Measurements from ENCODE around the gene CYP3A5. TPM values are rescaled to one million over a fixed set of nuclear protein-coding genes. Genes with fewer than 3 reads are reported as not detected.

CYP3A5 gene
- total and polyA plus RNA-seq, 11 donors, result 0.06 to 0.52 (median 0.23) TPM; not detected in 6

DNA sequence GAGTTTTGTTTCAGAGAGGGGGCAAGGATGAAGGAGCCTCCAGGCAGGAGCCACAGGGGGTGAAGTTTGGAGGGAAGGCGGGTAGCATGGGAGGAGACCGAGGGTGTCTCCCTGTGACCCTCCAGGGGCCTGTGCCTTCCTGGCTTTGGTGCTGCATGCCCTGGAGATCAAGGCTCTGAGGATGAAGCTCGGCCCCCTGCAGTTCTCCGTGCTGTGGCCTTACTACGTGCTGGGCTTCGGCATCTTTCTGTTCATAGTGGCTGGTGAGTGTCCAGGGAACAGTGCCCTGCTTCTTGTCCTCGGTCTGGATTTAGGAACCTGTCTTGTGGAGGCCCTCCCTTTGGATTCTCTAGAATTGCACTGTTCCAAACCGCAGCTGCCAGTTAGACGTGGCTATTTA, 72.2 kb downstream of the CYP3A5 start:
- no peak for TF ChIP-seq POLR2A (IDR thresholded peaks at IDR 0.05)
- TF ChIP-seq, protein P1, sequence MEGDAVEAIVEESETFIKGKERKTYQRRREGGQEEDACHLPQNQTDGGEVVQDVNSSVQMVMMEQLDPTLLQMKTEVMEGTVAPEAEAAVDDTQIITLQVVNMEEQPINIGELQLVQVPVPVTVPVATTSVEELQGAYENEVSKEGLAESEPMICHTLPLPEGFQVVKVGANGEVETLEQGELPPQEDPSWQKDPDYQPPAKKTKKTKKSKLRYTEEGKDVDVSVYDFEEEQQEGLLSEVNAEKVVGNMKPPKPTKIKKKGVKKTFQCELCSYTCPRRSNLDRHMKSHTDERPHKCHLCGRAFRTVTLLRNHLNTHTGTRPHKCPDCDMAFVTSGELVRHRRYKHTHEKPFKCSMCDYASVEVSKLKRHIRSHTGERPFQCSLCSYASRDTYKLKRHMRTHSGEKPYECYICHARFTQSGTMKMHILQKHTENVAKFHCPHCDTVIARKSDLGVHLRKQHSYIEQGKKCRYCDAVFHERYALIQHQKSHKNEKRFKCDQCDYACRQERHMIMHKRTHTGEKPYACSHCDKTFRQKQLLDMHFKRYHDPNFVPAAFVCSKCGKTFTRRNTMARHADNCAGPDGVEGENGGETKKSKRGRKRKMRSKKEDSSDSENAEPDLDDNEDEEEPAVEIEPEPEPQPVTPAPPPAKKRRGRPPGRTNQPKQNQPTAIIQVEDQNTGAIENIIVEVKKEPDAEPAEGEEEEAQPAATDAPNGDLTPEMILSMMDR (IDR thresholded peaks at IDR 0.05), result no peak
- WGBS, 4 donors, result 73 to 82% (median 74%) methylated on average over 9 of the region's 9 CpGs
- no peak overlapping the region for H3K4me3 ChIP-seq
- H3K27me3 ChIP-seq, result no peaks in the 10 kb centered on the region
- DNase-seq (no peak), ATAC-seq (no peak)
- no peak overlapping the region for H3K27ac ChIP-seq
- intact Hi-C loops (cut with DNase I), result no loop called here
- no peaks in the 10 kb centered on the region for H3K36me3 ChIP-seq
- H3K9me3 ChIP-seq, result no peaks in the 10 kb centered on the region
- no peaks in the 10 kb centered on the region for H3K4me1 ChIP-seq

DNA sequence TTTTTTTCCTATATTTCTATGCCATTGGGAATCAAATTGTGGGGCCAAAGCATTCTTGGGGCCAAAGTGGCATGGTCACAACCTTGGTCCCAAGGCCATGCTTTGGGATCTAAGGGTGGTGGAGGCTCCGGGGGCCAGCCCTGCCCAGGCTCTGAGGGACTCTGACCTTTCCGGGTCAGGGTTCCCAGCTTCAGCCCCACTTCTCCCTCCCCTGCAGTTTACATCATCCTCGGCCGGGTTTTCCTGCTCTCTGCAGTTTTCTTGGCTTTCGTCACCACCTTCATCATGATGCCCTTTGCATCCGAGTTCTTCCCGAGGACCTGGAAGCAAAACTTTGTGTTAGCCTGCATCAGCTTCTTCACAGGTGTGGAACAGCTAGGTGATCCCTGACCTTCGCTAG, 73.3 kb downstream of the CYP3A5 start:
- Histone ChIP-seq H3K9me3 (no peaks in the 10 kb centered on the region), H3K4me3 (no peak overlapping the region), H3K36me3 (no peaks in the 10 kb centered on the region), H3K27me3 (no peaks in the 10 kb centered on the region), H3K4me1 (no peaks in the 10 kb centered on the region), H3K27ac (no peak overlapping the region)
- intact Hi-C loops (cut with DNase I), result no loop called here
- 68 to 73% (median 69%) methylated on average over 8 of the region's 8 CpGs for WGBS, 4 donors
- no peak for DNase-seq
- ATAC-seq, result no peak
- TF ChIP-seq, protein P1 (IDR thresholded peaks at IDR 0.05), result no peak
- TF ChIP-seq POLR2A (IDR thresholded peaks at IDR 0.05), result no peak

DNA sequence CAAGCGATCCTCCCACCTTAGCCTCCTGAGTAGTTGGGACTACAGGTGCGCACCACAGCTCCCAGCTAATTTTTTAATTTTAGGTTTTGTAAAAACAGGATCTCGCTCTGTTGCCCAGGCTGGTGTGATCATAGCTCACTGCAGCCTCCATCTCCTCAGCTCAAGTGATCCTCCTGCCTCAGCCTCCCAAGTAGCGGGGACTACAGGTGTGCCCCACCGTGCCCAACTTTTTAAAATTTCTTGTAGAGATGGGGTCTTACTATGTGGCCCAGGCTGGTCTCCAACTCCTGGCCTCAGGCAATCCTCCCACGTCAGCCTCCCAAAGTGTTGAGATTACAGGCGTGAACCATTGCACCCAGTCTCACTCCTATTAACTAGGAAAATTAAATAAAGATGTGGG, 74.3 kb downstream of the CYP3A5 start:
- DNase-seq (no peak), ATAC-seq (no peak)
- no peak overlapping the region for H3K27ac ChIP-seq
- 86 to 92% (median 90%) methylated on average over 7 of the region's 7 CpGs for WGBS, 4 donors
- no peaks in the 10 kb centered on the region for H3K4me1 ChIP-seq
- TF ChIP-seq, protein P1 (IDR thresholded peaks at IDR 0.05), result no peak
- no peak for TF ChIP-seq POLR2A (IDR thresholded peaks at IDR 0.05)
- no peaks in the 10 kb centered on the region for H3K36me3 ChIP-seq
- H3K9me3 ChIP-seq, result no peaks in the 10 kb centered on the region
- no peak overlapping the region for H3K4me3 ChIP-seq
- H3K27me3 ChIP-seq, result no peaks in the 10 kb centered on the region
- intact Hi-C loops (cut with DNase I), result no loop called here

DNA sequence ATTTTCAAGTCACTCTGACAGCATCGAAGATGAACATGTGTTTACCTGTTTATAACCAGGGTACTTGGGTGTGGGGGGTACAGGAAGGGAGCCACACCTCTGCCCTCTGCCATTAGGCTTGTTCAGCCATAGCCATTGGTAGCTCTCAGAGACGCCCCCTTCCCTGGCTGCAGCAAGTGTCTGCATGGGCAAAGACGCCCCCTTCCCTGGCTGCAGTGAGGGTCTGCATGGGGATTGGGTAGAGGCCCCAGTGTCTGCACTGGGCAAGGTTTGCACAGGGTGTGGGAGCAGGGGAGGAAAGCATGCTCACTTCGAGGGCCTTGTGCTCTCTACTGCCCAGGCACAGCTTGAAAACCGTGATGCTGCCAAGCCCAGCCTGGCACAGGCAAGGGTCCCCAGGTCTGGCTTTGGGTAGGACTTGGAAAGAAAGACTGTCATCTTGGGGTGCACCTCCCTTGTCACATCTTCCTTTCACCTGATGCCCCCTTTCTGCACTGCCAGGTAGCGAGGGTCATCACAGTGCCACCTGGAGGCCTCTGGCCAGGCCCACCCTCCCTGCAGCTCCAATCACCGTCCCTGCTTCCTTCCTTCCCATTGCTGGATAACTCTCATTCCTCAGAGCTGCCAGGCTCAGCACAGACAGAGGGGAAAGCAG, 78.0 kb downstream of the CYP3A5 start:
- ATAC-seq, result no peak
- no peak overlapping the region for H3K4me3 ChIP-seq
- TF ChIP-seq, protein P1 (IDR thresholded peaks at IDR 0.05), result no peak
- no peak for TF ChIP-seq POLR2A (IDR thresholded peaks at IDR 0.05)
- no peaks in the 10 kb centered on the region for H3K36me3 ChIP-seq
- no peaks in the 10 kb centered on the region for H3K9me3 ChIP-seq
- 62 to 77% (median 66%) methylated on average over 4 to 7 of the region's 7 CpGs for WGBS, 4 donors
- no peaks in the 10 kb centered on the region for H3K4me1 ChIP-seq
- H3K27me3 ChIP-seq, result no peaks in the 10 kb centered on the region
- no peak overlapping the region for H3K27ac ChIP-seq
- DNase-seq, result no peak
- intact Hi-C loops (cut with DNase I), result no loop called here
